C4-2B (cell line): ENCODE data around the gene RGS7.
"Not testable (repeated sequence)": the region's sequence is repeated elsewhere in the genome, so short reads cannot be mapped to it uniquely, and the experiment has no call there.

ENCODE experiments used
- H3K27ac ChIP-seq: fragments of 450-650 bp; 2 replicates; pipeline ENCODE4 v1.5.1; 2017
- CTCF ChIP-seq: fragments of 450-650 bp; conservative IDR thresholded peaks from 2 replicates; pipeline ENCODE4 v1.5.1; 2017; ENCODE audit warnings: mild to moderate bottlenecking
- ZFX ChIP-seq: fragments of 450-650 bp; IDR thresholded peaks from 2 replicates; pipeline ENCODE4 v1.6.1; 2017

The RGS7 gene

GRCh38 chr1:240743705-240744104 lies 613.3 kb downstream of the RGS7 start:
- TF ChIP-seq ZFX (no peak), CTCF (no peak)
- H3K27ac ChIP-seq = no peak overlapping the region

- TF ChIP-seq CTCF (no peak), ZFX (no peak)
- no peak overlapping the region for H3K27ac ChIP-seq
These were observed 617.3 kb downstream of the RGS7 start for GRCh38 chr1:240739754-240740153.

DNA sequence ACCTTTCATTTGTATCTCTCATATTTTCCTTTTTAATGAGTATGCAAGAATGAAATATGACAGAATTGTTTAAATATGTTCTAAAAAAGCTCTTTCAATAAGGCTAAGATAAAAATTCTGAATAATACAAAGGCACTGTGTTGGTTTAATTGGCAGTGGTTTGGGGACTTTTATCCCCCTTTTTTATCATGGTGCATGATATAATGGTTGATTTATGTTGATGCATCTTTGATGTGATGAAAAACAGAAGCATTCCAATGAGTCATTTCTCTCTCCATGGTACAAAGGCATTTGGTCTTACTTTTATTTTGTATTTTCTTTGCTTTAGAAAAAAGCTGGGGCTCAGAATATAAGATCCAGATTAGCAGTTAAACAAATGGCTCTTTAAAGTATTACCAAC lies 617.9 kb downstream of the RGS7 start:
- H3K27ac ChIP-seq = no peak overlapping the region
- TF ChIP-seq ZFX (no peak), CTCF (no peak)

GRCh38 chr1:240737766-240738265 lies 619.2 kb downstream of the RGS7 start:
- TF ChIP-seq CTCF (no peak), ZFX (no peak)
- H3K27ac ChIP-seq = no peak overlapping the region

DNA sequence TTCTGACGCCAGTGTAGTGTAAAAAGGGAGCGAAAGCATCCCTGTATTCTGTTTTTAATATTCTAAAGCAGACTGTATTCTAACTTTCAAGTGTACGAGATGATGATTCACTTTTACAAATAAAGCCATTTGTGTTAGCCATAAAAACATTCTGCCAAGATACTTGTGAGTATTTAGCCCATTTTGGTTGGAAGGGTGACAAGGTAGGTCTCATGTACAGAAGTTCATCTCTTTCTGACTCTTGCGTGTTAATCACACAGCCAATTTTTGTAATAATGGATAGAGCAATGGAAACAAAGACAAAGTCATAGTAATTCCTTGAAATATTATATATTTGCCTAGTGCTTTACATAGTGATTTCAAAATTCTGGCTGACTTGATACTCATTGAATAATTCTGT lies 619.7 kb downstream of the RGS7 start:
- no peak overlapping the region for H3K27ac ChIP-seq
- TF ChIP-seq ZFX (no peak), CTCF (no peak)

- H3K27ac ChIP-seq = not testable (repeated sequence)
These were observed 622.3 kb downstream of the RGS7 start for GRCh38 chr1:240734705-240735104.

GRCh38 chr1:240734001-240734400 lies 623.0 kb downstream of the RGS7 start:
- no peak overlapping the region for H3K27ac ChIP-seq
- no peak for TF ChIP-seq ZFX

GRCh38 chr1:240732390-240732789 lies 624.6 kb downstream of the RGS7 start:
- TF ChIP-seq ZFX (no peak), CTCF (peak; percentile 80)
- no peak overlapping the region for H3K27ac ChIP-seq
